Panc1 (cell line): Measurements from ENCODE around the gene HBEGF. TPM values are rescaled to one million over a fixed set of nuclear protein-coding genes. Genes with fewer than 3 reads are reported as not detected.

ENCODE experiments used
- total RNA-seq: library from RNA; stranded (reverse); gene quantifications from one replicate; pipeline ENCODE4 v1.2.1, GENCODE V29; 2021; ENCODE audit not compliant: unreplicated experiment

HBEGF gene
- total RNA-seq, 1 experiment from 2014 or later, result 5.0 TPM

Other genes with a start within 250 kb of the HBEGF start
- 16.9 TPM for gene PURA, start 232.5 kb downstream of the HBEGF start, total RNA-seq
- 7.7 TPM for gene IGIP, start 220.7 kb downstream of the HBEGF start, total RNA-seq
- 126 TPM for gene CYSTM1, start 171.4 kb downstream of the HBEGF start, total RNA-seq
- gene PFDN1, start 43.5 kb downstream of the HBEGF start, total RNA-seq, result 54.4 TPM
- gene SLC4A9, start 13.6 kb upstream of the HBEGF start, total RNA-seq, result not detected
- 140 TPM for gene ANKHD1, start 55.2 kb upstream of the HBEGF start, total RNA-seq
- 8.6 TPM for gene EIF4EBP3, start 201.1 kb upstream of the HBEGF start, total RNA-seq
- 52.0 TPM for gene SRA1, start 210.9 kb upstream of the HBEGF start, total RNA-seq
- 28.6 TPM for gene APBB3, start 218.0 kb upstream of the HBEGF start, total RNA-seq
- gene SLC35A4, start 218.2 kb upstream of the HBEGF start, total RNA-seq, result 96.7 TPM